GM18519 (cell line): ENCODE measurements around the gene TOGARAM2.
"Not testable (repeated sequence)": the region's sequence is repeated elsewhere in the genome, so short reads cannot be mapped to it uniquely, and the experiment has no call there.

Experiments
- ATAC-seq: cut with Tn5 transposase; IDR thresholded peaks from one replicate; pipeline ENCODE4 v1.9.1; 2021; ENCODE audit warnings: mild to moderate bottlenecking, moderate library complexity; ENCODE audit not compliant: unreplicated experiment, low FRiP score

The TOGARAM2 gene

GRCh38 chr2:29070526-29070925, 89.4 kb downstream of the TOGARAM2 start:
- ATAC-seq: no peak

GRCh38 chr2:29071032-29071975, 90.2 kb downstream of the TOGARAM2 start:
- no peak for ATAC-seq

DNA sequence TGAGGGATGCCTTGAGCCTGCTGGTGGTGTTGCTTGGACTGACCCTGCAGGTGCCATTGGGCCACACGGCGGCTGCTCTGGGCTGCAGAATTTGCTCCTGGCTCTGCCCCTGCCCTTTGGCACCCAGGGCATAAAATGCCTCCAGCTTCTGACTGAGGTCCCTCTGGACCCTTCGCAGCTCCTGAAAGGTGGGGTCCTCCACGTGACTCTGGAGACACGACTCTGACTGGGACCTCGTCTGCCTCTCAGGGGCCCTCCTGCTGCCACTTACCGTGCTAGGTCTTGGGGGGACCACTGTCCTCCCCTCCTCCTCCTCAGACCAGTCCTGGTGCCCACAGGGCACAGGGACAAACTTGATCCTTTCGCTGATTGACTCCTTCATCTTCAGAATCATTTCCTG, 91.2 kb downstream of the TOGARAM2 start:
- no peak for ATAC-seq

- no peak for ATAC-seq
These were observed 92.0 kb downstream of the TOGARAM2 start for GRCh38 chr2:29072971-29073725.

- no peak for ATAC-seq
These were observed 92.8 kb downstream of the TOGARAM2 start for GRCh38 chr2:29073933-29074332.

- no peak for ATAC-seq
These were observed 93.3 kb downstream of the TOGARAM2 start, which contains the start of gene PCARE for GRCh38 chr2:29074411-29074810. Gene PCARE (minus strand): TSS chr2:29074523. CDS start chr2:29074261, 262 bp downstream.

DNA sequence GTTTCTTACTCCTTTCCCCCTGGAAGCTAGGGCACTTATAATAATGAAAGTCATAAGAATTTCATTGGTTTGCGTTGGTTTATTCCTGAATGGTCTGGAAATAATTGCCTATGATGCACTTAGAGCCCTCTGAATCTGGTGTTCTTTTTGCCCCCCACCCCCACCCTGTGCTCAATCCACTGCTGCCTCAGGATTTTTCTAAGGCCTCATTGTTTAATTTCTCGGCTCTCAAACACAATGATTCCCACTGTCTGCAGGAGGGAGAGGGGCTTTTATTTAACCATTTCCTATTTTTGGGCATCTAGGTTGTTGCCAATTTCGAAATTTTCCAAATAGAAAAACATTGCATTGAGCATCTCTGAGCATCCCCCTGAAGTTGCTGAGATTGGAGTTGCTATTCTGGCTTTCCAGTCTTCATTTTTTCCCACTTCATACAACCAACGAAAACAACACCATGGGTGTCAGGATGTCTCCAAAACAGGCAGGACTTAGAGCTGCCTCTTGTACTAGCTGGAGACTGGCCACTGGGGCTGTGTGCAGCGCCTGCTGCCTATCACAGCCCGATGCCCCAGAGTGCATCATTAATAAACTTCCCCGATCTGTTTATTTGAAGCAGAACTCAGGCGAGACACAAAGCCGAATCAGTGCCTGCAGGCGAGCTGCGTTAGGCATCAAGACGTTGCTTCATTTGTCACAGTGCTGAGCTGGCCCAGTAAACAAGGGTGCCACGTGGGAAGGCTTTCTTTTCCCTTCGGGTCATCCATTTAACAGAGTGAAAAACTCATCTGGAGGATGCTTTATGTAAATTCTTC, 95.0 kb downstream of the TOGARAM2 start:
- no peak for ATAC-seq

GRCh38 chr2:29079887-29080286, 98.8 kb downstream of the TOGARAM2 start:
- ATAC-seq: no peak

DNA sequence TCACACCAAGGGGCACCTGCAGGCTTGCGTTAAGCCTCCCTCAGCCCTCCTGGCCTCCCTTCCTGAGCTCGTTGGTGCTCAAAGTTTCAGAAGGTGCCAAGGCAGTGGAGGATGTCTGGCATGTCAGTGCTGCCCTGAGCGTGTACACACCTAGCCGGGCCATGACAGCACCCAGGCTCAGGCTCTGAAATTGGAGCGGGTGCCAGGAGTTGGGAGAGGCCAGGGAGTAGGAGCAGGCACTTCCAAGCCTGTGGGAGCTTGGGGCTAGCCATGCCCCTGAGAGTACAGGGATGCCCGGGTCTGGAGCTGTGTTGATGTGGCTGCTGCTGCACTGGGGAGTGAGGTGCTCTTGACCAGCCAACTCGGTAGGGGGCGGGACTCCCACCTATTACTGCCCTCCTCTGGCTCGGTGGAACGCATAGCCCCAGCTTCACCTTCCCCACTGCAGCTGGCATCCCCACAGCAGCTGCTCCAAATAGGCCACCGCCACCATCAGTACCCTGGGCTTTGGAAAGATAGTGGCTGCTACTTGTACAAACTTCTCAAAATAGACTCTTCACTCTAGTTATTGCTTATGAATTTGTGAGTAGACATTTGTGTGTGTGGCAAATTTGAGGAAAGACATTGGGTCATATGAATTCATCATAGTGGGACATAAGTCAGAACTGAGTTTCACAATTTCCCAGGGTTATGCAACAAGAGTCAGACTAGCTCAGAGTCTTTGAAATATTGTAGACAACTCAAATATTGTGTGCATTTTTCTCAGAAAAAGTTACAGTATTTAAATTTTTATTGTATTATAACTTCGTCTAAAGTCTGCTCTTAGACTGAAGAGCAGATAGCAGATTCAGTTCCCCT, 100.0 kb downstream of the TOGARAM2 start:
- no peak for ATAC-seq

GRCh38 chr2:29082804-29083495, 101.9 kb downstream of the TOGARAM2 start:
- no peak for ATAC-seq

GRCh38 chr2:29084554-29084953, 103.5 kb downstream of the TOGARAM2 start:
- ATAC-seq: no peak

DNA sequence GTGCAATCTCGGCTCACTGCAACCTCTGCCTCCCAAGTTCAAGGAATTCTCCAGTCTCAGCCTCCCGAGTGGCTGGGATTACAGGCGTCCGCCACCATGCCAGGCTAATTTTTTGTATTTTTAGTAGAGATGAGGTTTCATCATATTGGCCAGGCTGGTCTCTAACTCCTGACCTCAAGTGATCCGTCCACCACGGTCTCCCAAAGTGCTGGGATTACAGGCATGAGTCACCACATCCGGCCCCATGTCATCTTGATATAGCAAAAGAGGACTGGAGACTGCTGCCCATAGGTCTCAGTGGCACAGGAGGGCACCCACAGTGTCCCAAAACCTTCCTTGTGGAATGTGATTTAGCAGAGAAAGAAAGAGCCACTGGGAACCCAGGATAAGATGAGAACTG, 109.2 kb downstream of the TOGARAM2 start:
- ATAC-seq: not testable (repeated sequence)

DNA sequence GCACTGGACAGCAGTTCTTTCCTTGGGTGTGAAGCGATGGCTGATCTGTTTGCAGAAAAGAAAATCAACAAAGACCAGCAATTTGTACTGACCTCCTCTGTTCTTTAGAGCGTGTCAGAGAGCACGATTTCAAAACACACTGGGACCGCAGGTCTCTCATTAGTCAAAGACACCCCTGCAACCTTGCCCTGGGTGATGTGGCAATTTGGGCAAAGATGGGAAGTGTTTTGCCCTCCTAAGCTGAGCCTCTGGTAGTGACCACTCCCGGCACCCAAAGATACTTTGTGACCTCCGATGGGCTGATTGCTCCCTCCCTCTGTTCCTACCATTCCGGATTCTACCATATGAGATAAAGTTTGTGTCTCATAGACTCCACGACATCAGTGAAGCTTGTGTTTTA, 115.9 kb downstream of the TOGARAM2 start:
- ATAC-seq: no peak

GRCh38 chr2:29097569-29097968, 116.5 kb downstream of the TOGARAM2 start:
- no peak for ATAC-seq

GRCh38 chr2:29100564-29100963, 119.5 kb downstream of the TOGARAM2 start:
- no peak for ATAC-seq
